Endothelial cell of umbilical vein (primary cell): ENCODE measurements around the gene ITPR2. TPM values are rescaled to one million over a fixed set of nuclear protein-coding genes. Genes with fewer than 3 reads are reported as not detected.

Source experiments
- BruUV-seq: library from RNA; stranded (reverse); fragments of 400-500 nt; replicated peaks from 2 replicates; lab custom pipeline; 2021; lab: Mats Ljungman, UMichigan
- CTCF ChIA-PET: fragments of 300-600, 350-600 bp; sonication (Branson Sonifier 250); formaldehyde crosslinking; loops from one replicate; lab custom pipeline; 2021; ENCODE audit warnings: antibody characterized with exemption, inconsistent platforms; lab: Charles Lee
- POLR2A ChIA-PET: fragments of 300-600, 350-600 bp; sonication (Branson Sonifier 250); formaldehyde crosslinking; loops from one replicate; lab custom pipeline; 2021; ENCODE audit warnings: antibody characterized with exemption, inconsistent platforms; lab: Charles Lee
- DNase-seq: peaks from one replicate; pipeline ENCODE4 v3.0.0-alpha.2; 2011; ENCODE audit warnings: low read depth, low spot score
- FAIRE-seq: peaks from 2 replicates; lab custom pipeline; 2011; peaks lifted over from hg19 to GRCh38; lab: Jason Lieb, UNC
- H2AFZ ChIP-seq: 2 replicates; pipeline ENCODE4 v1.6.0; 2012; ENCODE audit warnings: low read depth, low read length, control low read depth, inconsistent platforms
- H3K27ac ChIP-seq: 2 replicates; pipeline ENCODE4 v1.5.1; 2011; ENCODE audit warnings: low read depth, mild to moderate bottlenecking, control low read depth, low read length, moderate library complexity; ENCODE audit not compliant: insufficient read depth
- H3K27me3 ChIP-seq, 2 experiments: 2 replicates each; pipeline versions ENCODE4 v1.6.0 to v1.6.1; 2011; ENCODE audit warnings: low read length in 2 of 2, mixed read lengths in 1 of 2; ENCODE audit not compliant: control insufficient read depth in 2 of 2, insufficient read depth in 2 of 2
- H3K36me3 ChIP-seq, 2 experiments: 2 replicates in 1 of 2; 3 replicates in 1 of 2; pipeline ENCODE4 v1.5.1; 2011; ENCODE audit warnings: low read length in 2 of 2, mild to moderate bottlenecking in 1 of 2, moderate library complexity in 1 of 2; ENCODE audit not compliant: control insufficient read depth in 2 of 2, insufficient read depth in 2 of 2; ENCODE audit errors: extremely low read depth in 1 of 2
- H3K4me1 ChIP-seq: 3 replicates; pipeline ENCODE4 v1.5.1; 2011; ENCODE audit warnings: mild to moderate bottlenecking, low read length; ENCODE audit not compliant: control insufficient read depth, insufficient read depth; ENCODE audit errors: extremely low read depth
- H3K4me2 ChIP-seq: 2 replicates; pipeline ENCODE4 v1.6.1; 2011; ENCODE audit warnings: low read length, control low read depth, mixed read lengths; ENCODE audit not compliant: insufficient read depth
- H3K4me3 ChIP-seq, 3 experiments: fragments of 200-600 bp in 1 of 3; sonication (generic), shearing (Covaris generic) in 1 of 3; replicated peaks in 1 of 3; 2 replicates each; pipeline ENCODE4 v1.5.1; 2011 to 2016; ENCODE audit warnings: control low read depth in 3 of 3, low read length in 3 of 3, mild to moderate bottlenecking in 2 of 3, inconsistent platforms in 1 of 3, low read depth in 1 of 3, moderate library complexity in 1 of 3; ENCODE audit not compliant: insufficient read depth in 1 of 3
- H3K79me2 ChIP-seq: 2 replicates; pipeline ENCODE4 v1.6.0; 2012; ENCODE audit warnings: low read length, inconsistent platforms; ENCODE audit not compliant: control insufficient read depth, insufficient read depth
- H3K9ac ChIP-seq: replicated peaks from 2 replicates; pipeline ENCODE3; 2011; ENCODE audit warnings: low read length, control low read depth; ENCODE audit not compliant: insufficient read depth; ENCODE audit errors: extremely low read depth
- H3K9me1 ChIP-seq: replicated peaks from 3 replicates; pipeline ENCODE4 v1.6.0; 2011; ENCODE audit warnings: mild to moderate bottlenecking, low read length; ENCODE audit not compliant: control insufficient read depth, insufficient read depth; ENCODE audit errors: extremely low read depth
- H3K9me3 ChIP-seq: replicated peaks from 2 replicates; pipeline ENCODE4 v1.5.1; 2012; ENCODE audit warnings: low read length, inconsistent platforms; ENCODE audit not compliant: control insufficient read depth, insufficient read depth
- H4K20me1 ChIP-seq: replicated peaks from 2 replicates; pipeline ENCODE3; 2011; ENCODE audit warnings: mild to moderate bottlenecking, low read length; ENCODE audit not compliant: control insufficient read depth, insufficient read depth; ENCODE audit errors: extremely low read depth
- CTCF ChIP-seq, 2 donors: IDR thresholded peaks; 1 replicate in 1 of 2; 2 replicates in 1 of 2; pipeline ENCODE4 v1.5.1; 2011; ENCODE audit warnings: low read length in 2 of 2, mild to moderate bottlenecking in 2 of 2, moderate library complexity in 2 of 2, control low read depth in 1 of 2, inconsistent platforms in 1 of 2, low read depth in 1 of 2; ENCODE audit not compliant: insufficient read depth in 1 of 2; ENCODE audit errors: extremely low read depth in 1 of 2
- EZH2 ChIP-seq: IDR thresholded peaks from 2 replicates; pipeline ENCODE4 v1.6.1; 2012; ENCODE audit warnings: borderline replicate concordance, low read depth, mild to moderate bottlenecking, moderate library complexity, low read length, inconsistent platforms; ENCODE audit not compliant: severe bottlenecking
- FOS ChIP-seq: IDR thresholded peaks from 2 replicates; pipeline ENCODE4 v1.6.1; 2011; ENCODE audit warnings: mild to moderate bottlenecking, low read length, moderate library complexity, borderline replicate concordance; ENCODE audit not compliant: insufficient read depth
- GATA2 ChIP-seq: IDR thresholded peaks from 2 replicates; pipeline ENCODE4 v1.7.0; 2011; ENCODE audit warnings: low read depth, mild to moderate bottlenecking, moderate library complexity, mixed read lengths, low read length; ENCODE audit not compliant: insufficient read length, insufficient read depth
- JUN ChIP-seq: IDR thresholded peaks from 2 replicates; pipeline ENCODE4 v1.6.1; 2011; ENCODE audit warnings: borderline replicate concordance, low read depth; ENCODE audit not compliant: insufficient read length, insufficient read depth
- MYC ChIP-seq: IDR thresholded peaks from one replicate; pipeline ENCODE4 v1.6.1; 2011; ENCODE audit warnings: mild to moderate bottlenecking, low read depth, low read length
- POLR2A ChIP-seq: IDR thresholded peaks from 2 replicates; pipeline ENCODE4 v1.6.1; 2012; ENCODE audit warnings: low read depth, mild to moderate bottlenecking, control low read depth, low read length
- POLR2AphosphoS5 ChIP-seq: IDR thresholded peaks from 2 replicates; pipeline ENCODE4 v1.6.1; 2012; ENCODE audit warnings: low read depth, mild to moderate bottlenecking, control low read depth, low read length, moderate library complexity; ENCODE audit not compliant: insufficient read depth
- dilution Hi-C: fragments of 300-500 bp; cut with MboI; formaldehyde crosslinking; loops from one replicate; pipeline ENCODE4 v1.15.0; 2019; ENCODE audit warnings: low sequenced_read_pairs; ENCODE audit not compliant: extremely low pct_ligation_motif_present
- intact Hi-C: fragments of 100-400 bp; cut with micrococcal nuclease; formaldehyde crosslinking; loops from one replicate; pipeline ENCODE4 v1.10.0; 2022
- polyA plus RNA-seq, 4 experiments: library from polyadenylated mRNA; depleted of rRNA in 3 of 4; stranded (reverse) in 3 of 4; unstranded in 1 of 4; fragments of >200 nt; gene quantifications; 2 replicates each; pipeline versions ENCODE4 v1.2.1 to v1.2.3, GENCODE V29; 2011 to 2012; ENCODE audit warnings: missing spikeins in 1 of 4
- total RNA-seq: library from RNA; stranded (reverse); gene quantifications from 2 replicates; pipeline ENCODE4 v1.2.3, GENCODE V29; 2021
- TF ChIP-seq, protein P1 (sequence below): IDR thresholded peaks from 2 replicates; pipeline ENCODE4 v1.6.1; 2011; ENCODE audit not compliant: insufficient read depth, insufficient read length

The ITPR2 gene
- total and polyA plus RNA-seq, 2 donors (not counting 3 experiments of a cell fraction or from before 2014, with no cell fraction given): 16.2 to 86.8 TPM

DNA sequence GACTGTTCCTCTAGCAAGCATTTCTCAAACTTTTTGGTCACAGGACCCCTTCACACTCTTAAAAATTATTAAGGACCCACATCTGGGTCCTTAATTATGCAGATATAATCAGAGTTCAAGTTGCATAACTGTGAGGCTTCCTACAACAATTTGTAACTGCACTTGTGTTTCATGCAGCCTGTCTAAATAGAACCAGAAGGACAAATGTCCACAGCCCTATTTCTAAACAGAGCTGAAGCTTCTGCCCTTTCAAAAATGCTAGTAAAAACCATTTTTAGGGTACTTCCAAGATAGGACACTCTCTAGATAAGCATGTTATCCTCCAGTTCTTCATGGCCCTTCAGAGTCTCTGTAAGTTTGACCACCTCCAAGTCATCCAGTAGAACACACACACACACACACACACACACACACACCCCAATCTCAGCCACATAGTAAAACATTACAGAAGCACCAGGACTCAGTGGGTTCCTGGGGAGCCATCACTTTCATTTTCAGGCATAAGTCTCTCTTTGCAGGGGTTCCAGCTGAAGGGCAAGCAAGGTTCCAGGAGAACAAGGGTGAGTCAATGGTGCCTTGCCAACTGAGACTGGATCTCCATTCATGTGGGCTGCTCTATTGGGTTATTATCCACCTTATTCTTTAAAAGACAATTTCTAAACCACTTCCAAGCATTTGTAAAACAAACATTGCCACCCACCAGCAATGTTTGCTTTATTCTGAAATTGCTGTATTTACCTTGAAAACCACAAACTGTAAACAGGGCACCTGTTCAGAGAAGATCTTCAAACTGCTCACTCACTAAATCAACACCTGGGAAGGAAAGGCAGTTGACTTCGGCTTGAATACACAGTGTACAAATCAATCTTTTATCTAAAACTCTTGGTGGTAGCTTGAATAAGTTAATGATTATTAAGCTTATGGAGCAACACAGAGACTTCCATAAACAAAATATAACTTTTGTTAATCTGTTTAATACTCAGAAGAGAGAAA lies 64.1 kb downstream of the ITPR2 start:
- no peak overlapping the region for H3K4me3 ChIP-seq
- FAIRE-seq: no peak
- H3K4me2 ChIP-seq: no peak overlapping the region
- H2AFZ ChIP-seq: no peak overlapping the region
- dilution Hi-C loops: no loop called here
- H3K27me3 ChIP-seq: no peaks in the 10 kb centered on the region
- H3K9me3 ChIP-seq: no peaks in the 10 kb centered on the region
- intact Hi-C loops: no loop called here
- peaks cover 2 to 4% of the 10 kb centered on the region in 2 experiments for H3K36me3 ChIP-seq
- POLR2A ChIA-PET: interaction anchor here (0.7 kb wide), 1 partner anchor 47 kb away, joined by 3 read pairs; no protein-coding TSS in a partner anchor
- H3K4me1 ChIP-seq: no peaks in the 10 kb centered on the region
- H3K79me2 ChIP-seq: peaks cover 13% of the 10 kb centered on the region
- H4K20me1 ChIP-seq: no peaks in the 10 kb centered on the region
- CTCF ChIA-PET: interaction anchor here (2.0 kb wide), 1 partner anchor 64 kb away, joined by 6 read pairs; the partner anchor contains the start of gene ITPR2
- H3K9me1 ChIP-seq: no peaks in the 10 kb centered on the region
- BruUV-seq: no TSS peak
- no peak overlapping the region for H3K27ac ChIP-seq
- TF ChIP-seq FOS: no peak
- no peak for TF ChIP-seq GATA2
- TF ChIP-seq EZH2: no peak
- no peak for TF ChIP-seq JUN
- TF ChIP-seq, protein P1, sequence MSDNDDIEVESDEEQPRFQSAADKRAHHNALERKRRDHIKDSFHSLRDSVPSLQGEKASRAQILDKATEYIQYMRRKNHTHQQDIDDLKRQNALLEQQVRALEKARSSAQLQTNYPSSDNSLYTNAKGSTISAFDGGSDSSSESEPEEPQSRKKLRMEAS: no peak
- no peak for TF ChIP-seq POLR2AphosphoS5
- TF ChIP-seq CTCF (IDR thresholded peaks at IDR 0.05; ENCODE audit: extremely low read depth in 1 of 2, insufficient read depth in 1 of 2, low read depth in 1 of 2, low read length in 2 of 2): no peak
- no peak for TF ChIP-seq POLR2A
- TF ChIP-seq MYC: no peak
- DNase-seq: no peak
- no peak overlapping the region for H3K9ac ChIP-seq
